HepG2 (cell line): ENCODE measurements around the gene ELP5.

ENCODE experiments used
- CEBPB ChIP-seq: IDR thresholded peaks from 2 replicates; pipeline ENCODE4 v1.6.1; 2011; ENCODE audit warnings: low read depth, low read length, improper control_type of control experiment, borderline replicate concordance
- EED ChIP-seq: sonication (generic); formaldehyde crosslinking; IDR thresholded peaks from 2 replicates; pipeline ENCODE4 v1.5.0; 2020; ENCODE audit warnings: mild to moderate bottlenecking, missing genetic modification reagents
- GABPA ChIP-seq, 2 experiments: IDR thresholded peaks; 2 replicates each; pipeline ENCODE4 v1.6.1; 2011 to 2016; ENCODE audit warnings: low read depth in 2 of 2, low read length in 1 of 2, missing biosample characterization in 1 of 2, missing genetic modification characterization in 1 of 2
- GFI1 ChIP-seq: sonication (generic); formaldehyde crosslinking; IDR thresholded peaks from 2 replicates; pipeline ENCODE4 v1.5.0; 2020; ENCODE audit warnings: missing genetic modification reagents, mild to moderate bottlenecking, borderline replicate concordance
- MAZ ChIP-seq, 2 experiments: sonication (generic) in 1 of 2; formaldehyde crosslinking in 1 of 2; IDR thresholded peaks; 2 replicates each; pipeline versions ENCODE4 v1.5.0 to v1.6.1; 2012 to 2020; ENCODE audit warnings: low read depth in 2 of 2, mild to moderate bottlenecking in 2 of 2, borderline replicate concordance in 1 of 2, improper control_type of control experiment in 1 of 2, low read length in 1 of 2, missing genetic modification reagents in 1 of 2, moderate library complexity in 1 of 2
- NR3C1 ChIP-seq: sonication (generic); formaldehyde crosslinking; IDR thresholded peaks from 2 replicates; pipeline ENCODE4 v1.4.0; 2020; ENCODE audit warnings: missing genetic modification reagents
- PHF20 ChIP-seq: sonication (generic); formaldehyde crosslinking; IDR thresholded peaks from 2 replicates; pipeline ENCODE4 v1.5.0; 2020; ENCODE audit warnings: mild to moderate bottlenecking, missing genetic modification reagents
- RXRA ChIP-seq: sonication (generic); formaldehyde crosslinking; IDR thresholded peaks from 2 replicates; pipeline ENCODE4 v1.5.1; 2020; ENCODE audit warnings: missing genetic modification reagents
- TCF12 ChIP-seq, 2 experiments: fragments of 450-650 bp in 1 of 2; sonication (generic) in 1 of 2; formaldehyde crosslinking in 1 of 2; IDR thresholded peaks; 2 replicates each; pipeline versions ENCODE4 v1.6.1 to v1.8.0; 2017 to 2022; ENCODE audit warnings: antibody characterized with exemption in 1 of 2, mild to moderate bottlenecking in 1 of 2, missing genetic modification reagents in 1 of 2, moderate library complexity in 1 of 2
- XRCC5 ChIP-seq: fragments of 200-400 bp; formaldehyde crosslinking; optimal IDR thresholded peaks from 2 replicates; pipeline ENCODE3; 2017; ENCODE audit warnings: mild to moderate bottlenecking, low read length
- ZFP36 ChIP-seq: fragments of 150-350 bp; IDR thresholded peaks from 2 replicates; pipeline ENCODE4 v1.6.1; 2018; ENCODE audit warnings: borderline replicate concordance, low read length, low read depth; ENCODE audit not compliant: partially characterized antibody
- TF ChIP-seq, protein P1 (sequence below): sonication (generic); formaldehyde crosslinking; IDR thresholded peaks from 2 replicates; pipeline ENCODE4 v1.5.0; 2020; ENCODE audit warnings: mild to moderate bottlenecking, missing genetic modification reagents, moderate library complexity
- TF ChIP-seq, protein P2 (sequence below), 2 experiments: fragments of 450-650 bp in 1 of 2; sonication (generic) in 1 of 2; formaldehyde crosslinking; IDR thresholded peaks; 2 replicates each; pipeline versions ENCODE4 v1.5.0 to v1.8.0; 2020 to 2022; ENCODE audit warnings: mild to moderate bottlenecking in 1 of 2, missing genetic modification reagents in 1 of 2
- TF ChIP-seq, protein P3 (sequence below): sonication (generic); formaldehyde crosslinking; IDR thresholded peaks from 2 replicates; pipeline ENCODE4 v1.4.0; 2020; ENCODE audit warnings: missing genetic modification reagents

DNA sequence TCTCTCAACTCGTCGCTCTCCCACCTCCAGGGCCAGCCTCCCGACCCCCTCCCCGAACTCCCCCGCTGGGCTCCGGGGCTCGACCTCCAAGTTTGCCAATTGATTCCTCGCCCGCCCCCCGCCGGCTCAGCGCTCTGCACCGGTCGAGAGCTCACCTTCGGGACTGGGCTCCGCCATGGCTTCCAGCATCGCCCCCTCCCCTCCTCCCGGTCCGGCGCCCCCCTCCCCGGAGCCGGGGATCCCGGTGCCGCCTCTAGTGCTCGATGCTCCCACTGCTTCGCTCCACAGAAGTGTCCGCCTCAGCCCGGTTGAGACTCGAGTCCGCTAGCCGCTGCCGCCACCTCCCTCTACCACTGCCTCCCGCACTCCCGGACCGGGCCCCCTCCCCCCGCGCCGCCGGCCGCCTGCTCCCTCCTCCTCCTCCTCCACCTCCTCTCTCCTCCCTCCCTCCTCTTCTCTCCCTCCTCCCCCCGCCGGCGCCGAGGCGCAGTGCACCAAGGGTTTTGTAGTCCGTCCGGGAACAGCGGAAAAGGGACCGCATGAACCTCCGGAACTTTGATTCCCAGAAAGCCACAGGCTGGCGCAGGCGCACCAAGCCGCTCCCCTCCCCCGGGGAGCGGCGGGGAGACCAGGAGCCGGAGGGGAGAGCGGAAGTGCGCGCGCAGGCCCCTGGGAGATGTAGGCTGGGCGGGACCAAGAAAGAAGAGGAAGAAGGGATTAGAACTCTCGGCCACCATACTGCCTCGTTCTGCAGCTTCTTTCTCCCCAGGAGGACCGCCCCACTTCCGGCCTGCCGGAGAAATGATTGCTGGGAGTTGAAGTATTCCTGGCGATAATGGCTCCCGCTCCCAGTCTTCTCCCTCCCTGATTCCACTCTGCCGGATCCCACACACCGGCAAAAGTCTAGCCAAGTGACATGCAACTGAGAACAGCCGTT is 12.7 kb upstream of the ELP5 start, which contains the start of gene PHF23:
- TF ChIP-seq GABPA (IDR thresholded peaks at IDR 0.05; ENCODE audit: low read depth, low read length) (peak; percentile 81), GABPA (CRISPR knock-in tag; IDR thresholded peaks at IDR 0.05; ENCODE audit: low read depth) (peak; percentile 96), TCF12 (IDR thresholded peaks at IDR 0.05) (no peak), TCF12 (CRISPR knock-in tag; IDR thresholded peaks at IDR 0.05) (no peak), PHF20 (0 out of 2 replicates have a peak, but pooled peaks have one; percentile 22), CEBPB (no peak), NR3C1 (CRISPR knock-in tag) (no peak), GFI1 (CRISPR knock-in tag) (peak; percentile 63; the same call in 1 of the 2 replicates), ZFP36 (no peak), XRCC5 (peak; percentile 70), EED (no peak), MAZ (IDR thresholded peaks at IDR 0.05; ENCODE audit: borderline replicate concordance, low read depth, low read length) (peak; percentile 99), MAZ (CRISPR knock-in tag; IDR thresholded peaks at IDR 0.05; ENCODE audit: low read depth) (peak; percentile 99), RXRA (CRISPR knock-in tag) (0 out of 2 replicates have a peak, but pooled peaks have one; percentile 30)
- TF ChIP-seq, protein P1, sequence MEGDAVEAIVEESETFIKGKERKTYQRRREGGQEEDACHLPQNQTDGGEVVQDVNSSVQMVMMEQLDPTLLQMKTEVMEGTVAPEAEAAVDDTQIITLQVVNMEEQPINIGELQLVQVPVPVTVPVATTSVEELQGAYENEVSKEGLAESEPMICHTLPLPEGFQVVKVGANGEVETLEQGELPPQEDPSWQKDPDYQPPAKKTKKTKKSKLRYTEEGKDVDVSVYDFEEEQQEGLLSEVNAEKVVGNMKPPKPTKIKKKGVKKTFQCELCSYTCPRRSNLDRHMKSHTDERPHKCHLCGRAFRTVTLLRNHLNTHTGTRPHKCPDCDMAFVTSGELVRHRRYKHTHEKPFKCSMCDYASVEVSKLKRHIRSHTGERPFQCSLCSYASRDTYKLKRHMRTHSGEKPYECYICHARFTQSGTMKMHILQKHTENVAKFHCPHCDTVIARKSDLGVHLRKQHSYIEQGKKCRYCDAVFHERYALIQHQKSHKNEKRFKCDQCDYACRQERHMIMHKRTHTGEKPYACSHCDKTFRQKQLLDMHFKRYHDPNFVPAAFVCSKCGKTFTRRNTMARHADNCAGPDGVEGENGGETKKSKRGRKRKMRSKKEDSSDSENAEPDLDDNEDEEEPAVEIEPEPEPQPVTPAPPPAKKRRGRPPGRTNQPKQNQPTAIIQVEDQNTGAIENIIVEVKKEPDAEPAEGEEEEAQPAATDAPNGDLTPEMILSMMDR (CRISPR knock-in tag), result no peak
- TF ChIP-seq, protein P2, sequence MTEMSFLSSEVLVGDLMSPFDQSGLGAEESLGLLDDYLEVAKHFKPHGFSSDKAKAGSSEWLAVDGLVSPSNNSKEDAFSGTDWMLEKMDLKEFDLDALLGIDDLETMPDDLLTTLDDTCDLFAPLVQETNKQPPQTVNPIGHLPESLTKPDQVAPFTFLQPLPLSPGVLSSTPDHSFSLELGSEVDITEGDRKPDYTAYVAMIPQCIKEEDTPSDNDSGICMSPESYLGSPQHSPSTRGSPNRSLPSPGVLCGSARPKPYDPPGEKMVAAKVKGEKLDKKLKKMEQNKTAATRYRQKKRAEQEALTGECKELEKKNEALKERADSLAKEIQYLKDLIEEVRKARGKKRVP (CRISPR knock-in tag; IDR thresholded peaks at IDR 0.05), result no peak
- TF ChIP-seq, protein P3, sequence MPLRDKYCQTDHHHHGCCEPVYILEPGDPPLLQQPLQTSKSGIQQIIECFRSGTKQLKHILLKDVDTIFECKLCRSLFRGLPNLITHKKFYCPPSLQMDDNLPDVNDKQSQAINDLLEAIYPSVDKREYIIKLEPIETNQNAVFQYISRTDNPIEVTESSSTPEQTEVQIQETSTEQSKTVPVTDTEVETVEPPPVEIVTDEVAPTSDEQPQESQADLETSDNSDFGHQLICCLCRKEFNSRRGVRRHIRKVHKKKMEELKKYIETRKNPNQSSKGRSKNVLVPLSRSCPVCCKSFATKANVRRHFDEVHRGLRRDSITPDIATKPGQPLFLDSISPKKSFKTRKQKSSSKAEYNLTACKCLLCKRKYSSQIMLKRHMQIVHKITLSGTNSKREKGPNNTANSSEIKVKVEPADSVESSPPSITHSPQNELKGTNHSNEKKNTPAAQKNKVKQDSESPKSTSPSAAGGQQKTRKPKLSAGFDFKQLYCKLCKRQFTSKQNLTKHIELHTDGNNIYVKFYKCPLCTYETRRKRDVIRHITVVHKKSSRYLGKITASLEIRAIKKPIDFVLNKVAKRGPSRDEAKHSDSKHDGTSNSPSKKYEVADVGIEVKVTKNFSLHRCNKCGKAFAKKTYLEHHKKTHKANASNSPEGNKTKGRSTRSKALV, result 0 out of 2 replicates have a peak, but pooled peaks have one; percentile 21
